CD4-positive, alpha-beta T cell treated with Interleukin-1 beta for 1 hour (primary cell): ENCODE results near the gene UBE2J2.

Experiments used
- DNase-seq, 2 donors: peaks; one replicate each; pipeline ENCODE4 v3.0.0-alpha.2; 2020 to 2022

Gene UBE2J2

DNA sequence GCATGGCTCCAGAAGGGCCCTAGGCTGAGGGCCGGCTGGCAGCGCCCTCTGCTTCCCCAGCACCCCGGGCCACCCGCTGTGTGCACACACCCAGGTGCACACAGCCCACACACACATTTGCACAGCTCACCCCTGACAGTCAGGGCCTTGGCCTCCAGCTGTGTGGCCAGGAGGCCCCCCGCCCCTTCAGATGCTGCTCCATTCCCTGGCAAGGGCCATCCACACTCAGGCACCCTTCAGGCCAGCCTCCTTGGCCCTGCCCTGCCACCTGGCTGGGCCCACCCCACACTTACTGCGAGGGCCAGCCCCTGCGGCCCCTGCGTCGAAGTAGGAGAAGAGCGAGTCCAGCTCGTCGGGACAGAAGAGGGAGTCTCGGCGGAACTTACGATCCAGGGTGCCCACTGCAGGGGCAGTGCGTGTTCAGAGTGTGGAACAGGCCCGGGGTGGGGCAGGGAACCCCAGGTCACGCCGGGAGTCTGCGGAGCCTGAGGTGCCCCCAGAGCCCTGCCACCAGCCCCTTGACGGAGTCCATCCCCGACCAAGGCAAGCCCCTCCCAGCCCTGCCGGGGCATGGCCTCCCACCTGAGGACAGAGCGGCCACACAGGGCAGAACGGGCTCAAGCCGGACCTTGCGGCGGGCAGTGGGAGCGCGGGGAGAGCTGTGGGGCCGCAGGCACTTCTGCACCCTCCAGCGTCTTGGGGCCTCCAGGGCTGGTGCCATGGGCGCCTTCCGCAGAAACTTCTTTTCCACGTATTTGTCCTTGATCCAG is 21.7 kb upstream of the UBE2J2 start:
- no peak for DNase-seq

DNA sequence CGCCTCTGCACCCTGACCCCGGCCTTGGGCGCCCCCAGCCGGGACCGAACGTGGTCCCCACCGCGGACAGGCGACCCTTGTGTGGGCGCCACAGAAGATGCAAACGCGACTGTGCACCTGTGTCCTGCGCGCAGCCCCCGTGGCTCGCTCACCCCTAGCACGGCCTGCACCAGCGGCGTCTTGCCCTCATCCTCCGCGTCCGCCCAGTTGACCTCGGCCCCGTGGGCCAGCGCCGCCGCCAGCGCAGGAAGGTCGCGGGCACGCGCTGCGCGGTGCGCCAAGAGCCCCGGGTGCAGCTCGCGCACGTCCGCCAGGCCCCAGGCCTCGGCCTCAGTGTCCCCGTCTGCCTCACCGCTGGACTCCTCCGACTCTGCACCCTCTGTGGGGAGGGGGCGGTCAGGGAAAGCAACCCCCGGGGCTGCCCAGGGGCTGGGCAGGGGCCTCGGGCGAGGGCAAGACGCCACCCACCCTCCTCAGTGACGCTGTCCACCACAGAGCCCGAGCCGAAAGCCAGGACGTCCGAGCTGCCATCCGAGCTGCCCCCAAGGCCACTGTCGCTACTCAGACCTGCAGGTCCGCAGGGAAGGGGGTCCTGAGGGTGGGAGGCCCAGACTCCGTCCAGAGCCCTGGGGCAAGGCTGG is 20.7 kb upstream of the UBE2J2 start:
- no peak for DNase-seq

DNA sequence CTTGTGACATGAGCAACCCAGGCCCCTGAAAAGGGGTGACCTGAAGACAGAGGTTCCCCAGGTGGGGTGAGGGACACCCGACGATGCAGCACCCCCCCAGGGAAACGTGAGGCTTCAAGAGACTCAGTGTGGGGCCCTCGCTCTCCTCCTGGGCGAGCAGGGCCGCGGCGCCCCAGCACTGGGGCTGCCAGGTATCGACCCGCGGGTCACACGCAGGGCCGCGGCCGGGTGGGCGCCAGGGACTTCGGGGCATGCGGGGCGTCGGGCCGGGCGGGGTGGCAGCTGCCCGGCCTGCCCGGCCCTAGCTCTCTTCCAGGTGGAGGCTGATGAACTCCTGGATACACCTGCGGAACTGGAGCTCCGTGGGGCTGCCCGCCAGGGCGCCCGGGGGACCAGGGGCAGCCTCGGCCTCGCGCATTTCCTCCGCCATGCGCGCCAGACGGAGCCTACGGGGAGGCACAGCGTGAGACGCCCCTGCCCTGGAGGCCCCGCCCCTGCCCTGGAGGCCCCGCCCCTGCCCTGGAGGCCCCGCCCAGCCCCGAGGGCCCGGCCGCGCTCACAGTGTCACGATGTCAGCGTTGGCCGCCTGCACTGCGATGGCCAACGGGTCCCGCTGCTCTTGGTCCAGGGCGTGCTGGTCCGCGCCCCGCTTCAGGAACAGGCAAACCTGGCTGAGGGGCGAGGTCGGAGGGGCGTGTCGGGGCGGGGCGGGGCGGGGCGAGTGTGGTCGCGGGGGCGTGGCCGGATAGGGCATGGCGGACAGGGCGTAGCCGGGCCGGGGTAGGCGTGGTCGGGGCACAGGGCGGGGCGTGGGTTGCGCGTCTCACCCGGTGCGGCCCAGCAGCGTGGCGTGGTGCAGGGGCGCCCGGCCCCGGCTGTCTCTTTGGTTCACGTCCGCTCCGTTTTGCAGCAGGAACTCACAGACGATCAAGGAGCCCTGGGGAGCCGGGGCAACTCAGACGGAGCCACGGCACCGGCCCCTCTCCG is 19.9 kb upstream of the UBE2J2 start:
- no peak for DNase-seq

DNA sequence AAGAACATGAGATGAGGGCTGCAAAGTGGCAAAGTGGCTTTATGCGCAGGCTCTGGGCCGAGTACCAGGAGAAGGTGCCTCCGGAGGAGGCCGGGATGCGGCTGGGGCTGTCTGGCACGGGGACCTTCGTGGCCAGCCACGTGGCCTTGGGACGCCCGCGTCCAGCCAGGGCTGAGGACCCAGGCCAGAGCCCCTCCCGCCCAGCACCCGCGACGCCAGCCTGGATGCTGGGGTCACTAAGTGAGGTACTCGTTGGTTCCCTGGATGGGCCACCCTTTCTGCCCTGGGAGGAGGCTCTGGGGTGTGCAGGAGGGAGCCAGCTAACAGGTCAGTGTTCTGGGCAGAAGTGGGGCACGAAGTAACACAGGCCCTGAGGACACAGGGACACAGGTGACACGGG is 19.2 kb upstream of the UBE2J2 start:
- DNase-seq: no peak

DNA sequence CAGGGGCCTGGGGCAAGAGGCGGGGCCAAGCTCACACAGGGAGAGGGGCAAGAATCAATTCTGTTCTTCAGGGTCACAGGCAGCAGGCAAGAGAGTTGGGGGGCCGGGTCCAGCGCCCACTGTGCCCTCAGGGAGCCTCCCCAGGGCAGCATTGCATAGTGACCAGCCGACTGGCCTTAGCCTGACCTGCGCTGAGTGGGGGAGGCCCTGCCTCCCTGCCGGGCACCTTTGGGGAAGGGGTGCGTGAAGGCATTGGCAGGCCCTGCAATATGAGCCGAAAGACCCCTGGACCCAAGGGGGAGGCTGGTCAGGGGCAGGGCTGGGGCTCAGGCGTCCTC is 18.8 kb upstream of the UBE2J2 start:
- no peak for DNase-seq

DNA sequence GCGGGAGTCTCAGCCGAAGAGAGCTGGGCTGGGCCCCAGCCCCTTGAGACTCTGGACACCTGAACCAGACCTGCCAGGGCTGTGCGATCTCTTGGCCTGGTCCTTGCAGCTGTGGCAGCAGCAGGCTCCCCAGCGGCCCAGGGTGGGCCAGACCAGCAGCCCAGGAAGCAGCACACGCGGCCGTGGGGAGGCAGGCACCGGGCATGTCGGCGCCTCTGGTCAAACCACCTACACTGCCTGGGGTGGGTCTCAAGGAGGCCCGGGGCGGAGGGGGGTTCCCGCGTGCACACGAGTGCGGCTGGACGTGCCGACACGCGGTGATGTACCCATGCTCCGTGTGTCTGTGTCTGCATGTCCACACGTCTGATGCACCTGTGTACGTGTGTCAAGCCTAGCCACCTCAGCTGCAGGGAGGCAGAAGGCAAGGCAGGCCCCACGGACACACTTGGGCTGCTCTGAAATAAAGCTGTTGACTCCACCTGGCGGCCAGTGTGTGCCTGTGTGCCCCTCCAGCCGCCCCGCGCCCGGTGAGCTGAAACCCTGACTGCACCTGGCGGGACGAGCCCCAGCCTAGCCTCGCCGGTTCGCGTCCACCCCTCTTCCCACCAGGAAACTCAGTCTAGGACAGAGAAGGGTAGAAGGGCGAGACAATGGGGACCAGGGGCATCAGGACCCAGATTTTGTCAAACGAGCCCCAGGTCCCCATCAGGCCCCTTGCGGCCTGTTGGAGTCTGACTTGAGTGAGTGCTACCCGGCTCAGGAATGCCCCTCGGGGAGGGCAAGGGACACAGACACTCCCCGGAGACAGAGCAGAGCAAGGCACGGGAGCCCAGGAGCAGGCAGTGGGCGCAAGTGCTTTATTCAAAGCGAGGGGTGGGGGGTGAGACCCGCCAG is 18.1 kb upstream of the UBE2J2 start:
- peak; percentile 61 to 73 for DNase-seq

DNA sequence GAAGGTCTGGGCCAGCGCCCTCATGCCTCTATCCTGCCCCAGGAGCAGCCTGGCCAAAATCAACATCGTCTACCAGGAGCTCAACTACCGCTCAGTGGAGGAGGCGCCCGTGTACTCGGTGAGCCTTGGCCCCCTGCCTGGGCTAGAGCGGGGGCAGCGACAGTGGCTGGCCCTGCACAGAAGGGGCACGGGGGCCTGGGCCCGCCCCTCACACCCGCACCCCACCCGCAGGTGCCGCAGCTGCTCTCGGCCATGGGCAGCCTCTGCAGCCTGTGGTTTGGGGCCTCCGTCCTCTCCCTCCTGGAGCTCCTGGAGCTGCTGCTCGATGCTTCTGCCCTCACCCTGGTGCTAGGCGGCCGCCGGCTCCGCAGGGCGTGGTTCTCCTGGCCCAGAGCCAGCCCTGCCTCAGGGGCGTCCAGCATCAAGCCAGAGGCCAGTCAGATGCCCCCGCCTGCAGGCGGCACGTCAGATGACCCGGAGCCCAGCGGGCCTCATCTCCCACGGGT is 17.4 kb upstream of the UBE2J2 start:
- no peak for DNase-seq

DNA sequence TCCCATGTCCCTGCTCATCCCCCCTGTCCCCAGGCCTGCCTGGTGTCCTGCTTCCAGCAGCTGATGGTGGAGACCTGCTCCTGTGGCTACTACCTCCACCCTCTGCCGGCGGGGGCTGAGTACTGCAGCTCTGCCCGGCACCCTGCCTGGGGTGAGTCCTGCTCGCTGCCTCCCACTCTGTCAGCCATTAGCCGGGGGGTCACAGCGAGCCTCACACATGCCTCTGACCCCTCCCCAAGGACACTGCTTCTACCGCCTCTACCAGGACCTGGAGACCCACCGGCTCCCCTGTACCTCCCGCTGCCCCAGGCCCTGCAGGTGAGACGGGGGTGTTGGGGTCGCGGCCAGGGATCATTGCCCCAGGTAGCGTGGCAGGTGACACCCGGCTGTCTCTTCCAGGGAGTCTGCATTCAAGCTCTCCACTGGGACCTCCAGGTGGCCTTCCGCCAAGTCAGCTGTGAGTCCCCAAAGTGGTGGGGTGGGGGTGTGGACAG is 16.6 kb upstream of the UBE2J2 start:
- peak; percentile 59 to 76 for DNase-seq

DNA sequence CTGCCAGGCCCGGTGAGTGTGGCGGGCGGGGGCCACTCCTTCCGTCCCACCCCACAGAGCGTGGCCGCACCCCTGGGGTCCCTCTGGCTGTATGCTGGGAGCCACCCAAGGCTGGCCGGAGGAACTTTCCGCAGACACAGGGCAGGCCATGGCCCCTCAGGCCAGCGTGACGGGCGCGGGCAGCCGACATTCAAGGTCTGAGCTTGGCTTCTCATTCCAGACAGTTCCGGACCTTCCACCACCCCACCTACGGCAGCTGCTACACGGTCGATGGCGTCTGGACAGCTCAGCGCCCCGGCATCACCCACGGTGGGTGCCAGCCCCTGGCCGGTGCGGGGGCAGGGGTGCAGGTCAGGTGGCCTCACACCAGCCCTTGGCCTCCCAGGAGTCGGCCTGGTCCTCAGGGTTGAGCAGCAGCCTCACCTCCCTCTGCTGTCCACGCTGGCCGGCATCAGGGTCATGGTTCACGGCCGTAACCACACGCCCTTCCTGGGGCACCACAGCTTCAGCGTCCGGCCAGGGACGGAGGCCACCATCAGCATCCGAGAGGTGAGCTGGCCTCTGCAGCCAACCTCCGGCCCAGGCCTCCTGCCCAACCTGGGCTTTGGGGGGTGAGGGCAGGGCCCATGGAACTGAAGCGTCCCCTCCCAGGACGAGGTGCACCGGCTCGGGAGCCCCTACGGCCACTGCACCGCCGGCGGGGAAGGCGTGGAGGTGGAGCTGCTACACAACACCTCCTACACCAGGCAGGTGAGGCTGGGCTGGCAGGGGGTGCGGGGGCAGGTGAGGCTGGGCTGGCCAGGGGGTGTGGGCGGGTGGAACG is 13.8 kb upstream of the UBE2J2 start:
- DNase-seq: no peak

DNA sequence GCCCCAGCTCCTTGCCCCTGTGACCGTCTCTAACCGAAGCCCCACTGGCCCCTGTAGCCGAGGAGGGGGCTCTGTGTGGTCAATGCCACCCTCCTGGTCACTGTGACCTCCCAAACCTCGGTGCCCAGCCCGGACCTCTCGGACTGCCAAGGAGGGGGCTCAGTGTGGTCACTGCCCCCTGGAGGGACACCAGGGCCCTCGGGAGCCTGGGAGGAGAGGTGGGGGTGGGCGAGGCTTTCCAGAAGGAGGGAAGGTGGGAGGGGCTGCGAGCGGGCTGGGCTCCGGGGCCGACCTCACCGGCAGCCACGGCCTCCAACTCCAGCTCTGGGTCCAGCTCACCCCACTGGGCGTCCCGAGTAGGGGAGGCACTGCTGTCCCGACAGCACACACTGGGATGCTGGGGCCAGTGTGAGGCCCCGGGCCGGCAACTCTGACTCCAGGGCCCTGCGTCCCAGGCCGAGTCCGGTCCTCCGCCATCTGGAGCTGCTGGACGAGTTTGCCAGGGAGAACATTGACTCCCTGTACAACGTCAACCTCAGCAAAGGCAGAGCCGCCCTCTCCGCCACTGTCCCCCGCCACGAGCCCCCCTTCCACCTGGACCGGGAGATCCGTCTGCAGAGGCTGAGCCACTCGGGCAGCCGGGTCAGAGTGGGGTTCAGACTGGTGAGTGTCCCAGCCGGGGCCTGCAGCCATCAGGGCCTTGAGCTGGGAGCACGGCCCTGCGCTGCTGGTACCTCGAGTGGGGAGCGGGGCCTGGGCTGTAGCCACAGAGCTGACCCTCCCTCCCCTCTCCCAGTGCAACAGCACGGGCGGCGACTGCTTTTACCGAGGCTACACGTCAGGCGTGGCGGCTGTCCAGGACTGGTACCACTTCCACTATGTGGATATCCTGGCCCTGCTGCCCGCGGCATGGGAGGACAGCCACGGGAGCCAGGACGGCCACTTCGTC is 12.9 kb upstream of the UBE2J2 start:
- DNase-seq: no peak

DNA sequence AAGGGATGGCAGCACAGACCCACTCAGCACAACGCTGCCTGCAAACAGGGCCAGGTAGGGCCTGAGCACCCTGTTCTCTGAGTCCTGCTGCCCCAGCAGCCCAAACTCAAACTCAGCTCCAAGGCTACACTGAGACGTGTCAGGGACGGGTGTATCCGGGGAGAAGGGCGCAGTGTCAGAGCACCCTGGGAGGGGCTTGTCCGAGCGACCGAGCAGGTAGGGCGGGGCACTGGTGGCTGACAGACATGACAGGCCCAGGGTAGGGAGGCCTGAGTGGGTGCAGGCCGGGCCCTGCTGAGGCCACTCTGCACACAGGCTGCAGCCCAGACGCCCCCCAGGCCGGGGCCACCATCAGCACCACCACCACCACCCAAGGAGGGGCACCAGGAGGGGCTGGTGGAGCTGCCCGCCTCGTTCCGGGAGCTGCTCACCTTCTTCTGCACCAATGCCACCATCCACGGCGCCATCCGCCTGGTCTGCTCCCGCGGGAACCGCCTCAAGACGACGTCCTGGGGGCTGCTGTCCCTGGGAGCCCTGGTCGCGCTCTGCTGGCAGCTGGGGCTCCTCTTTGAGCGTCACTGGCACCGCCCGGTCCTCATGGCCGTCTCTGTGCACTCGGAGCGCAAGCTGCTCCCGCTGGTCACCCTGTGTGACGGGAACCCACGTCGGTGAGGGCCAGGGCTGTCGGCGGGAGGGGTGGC is 12.1 kb upstream of the UBE2J2 start:
- no peak for DNase-seq

DNA sequence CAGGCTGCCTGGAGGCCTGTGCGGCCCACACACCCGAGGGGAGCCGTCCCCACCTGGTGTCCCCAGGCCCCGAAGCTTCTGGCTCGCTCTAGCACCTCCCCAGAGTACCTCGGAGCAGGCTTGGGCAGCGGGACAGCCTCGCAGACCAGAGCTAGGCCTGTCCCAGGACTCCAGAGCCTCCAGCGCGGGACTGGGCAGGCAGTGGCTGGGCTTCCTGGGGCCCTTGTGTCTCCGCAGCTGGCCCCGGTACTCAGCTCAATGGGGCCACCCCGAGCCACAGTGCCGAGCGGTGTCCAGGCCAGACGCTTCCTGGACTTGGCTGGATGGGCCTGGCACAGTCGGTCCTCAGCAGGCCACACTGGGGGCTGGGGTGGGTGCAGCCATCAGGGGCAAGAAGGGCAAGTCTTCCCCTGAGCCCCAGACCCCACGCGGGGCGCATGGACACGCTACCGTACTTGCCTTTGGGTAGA is 11.5 kb upstream of the UBE2J2 start:
- DNase-seq: no peak

DNA sequence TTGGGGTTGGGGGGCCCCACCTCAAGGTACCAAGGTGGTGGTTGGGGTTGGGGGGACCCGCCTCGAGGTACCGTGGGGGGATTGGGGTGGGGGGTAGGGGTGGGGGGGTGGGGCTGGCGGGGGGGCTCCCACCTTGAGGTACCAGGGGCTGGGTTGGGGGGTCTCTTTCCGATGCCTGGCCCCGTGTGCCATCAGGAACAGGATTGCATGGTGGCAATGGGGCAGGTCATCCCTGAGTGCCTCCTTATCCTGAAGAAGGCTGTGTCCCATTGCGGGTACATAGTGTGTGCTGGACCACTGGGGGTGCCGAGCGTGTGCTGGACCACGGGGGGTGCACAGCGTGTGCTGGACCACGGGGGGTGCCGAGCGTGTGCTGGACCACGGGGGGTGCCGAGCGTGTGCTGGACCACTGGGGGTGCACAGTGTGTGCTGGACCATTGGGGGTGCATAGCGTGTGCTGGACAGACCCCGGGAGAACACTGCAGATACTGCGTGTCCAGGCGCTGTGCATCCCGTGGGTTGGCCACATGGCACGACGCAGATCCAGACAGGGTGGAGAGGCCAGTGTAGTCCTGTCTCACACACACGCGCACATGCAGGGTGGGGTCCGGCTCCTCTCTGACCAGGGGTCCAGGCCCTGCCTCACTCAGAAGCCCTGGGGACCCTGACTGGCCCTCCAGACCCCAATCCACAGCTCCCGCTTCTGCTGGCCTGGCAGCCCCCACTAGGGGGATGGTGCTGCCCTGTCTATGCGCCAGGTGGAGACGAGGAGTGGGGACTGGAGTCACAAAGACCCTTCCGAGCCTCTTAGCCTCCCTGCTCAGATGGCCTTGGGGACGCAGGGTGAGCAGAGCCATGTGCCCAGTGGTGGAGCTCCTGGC is 10.8 kb upstream of the UBE2J2 start:
- no peak for DNase-seq

DNA sequence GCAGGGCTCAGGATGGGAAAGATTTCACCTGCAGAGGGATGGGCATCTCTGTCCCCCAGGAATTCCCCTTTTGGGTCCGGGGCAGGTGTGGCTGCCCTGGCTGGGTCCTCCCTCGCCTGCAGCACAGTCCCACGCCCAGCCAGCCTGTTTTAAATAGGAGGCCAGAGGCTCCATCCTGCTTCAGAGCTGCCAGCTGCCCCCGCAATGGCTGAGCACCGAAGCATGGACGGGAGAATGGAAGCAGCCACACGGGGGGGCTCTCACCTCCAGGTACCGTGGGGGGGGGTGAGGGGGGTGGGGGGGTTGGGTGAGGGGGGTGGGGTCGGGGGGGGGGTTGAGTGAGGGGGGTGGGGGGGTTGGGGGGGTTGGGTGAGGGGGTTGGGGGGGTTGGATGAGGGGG is 10.2 kb upstream of the UBE2J2 start:
- DNase-seq: no peak

DNA sequence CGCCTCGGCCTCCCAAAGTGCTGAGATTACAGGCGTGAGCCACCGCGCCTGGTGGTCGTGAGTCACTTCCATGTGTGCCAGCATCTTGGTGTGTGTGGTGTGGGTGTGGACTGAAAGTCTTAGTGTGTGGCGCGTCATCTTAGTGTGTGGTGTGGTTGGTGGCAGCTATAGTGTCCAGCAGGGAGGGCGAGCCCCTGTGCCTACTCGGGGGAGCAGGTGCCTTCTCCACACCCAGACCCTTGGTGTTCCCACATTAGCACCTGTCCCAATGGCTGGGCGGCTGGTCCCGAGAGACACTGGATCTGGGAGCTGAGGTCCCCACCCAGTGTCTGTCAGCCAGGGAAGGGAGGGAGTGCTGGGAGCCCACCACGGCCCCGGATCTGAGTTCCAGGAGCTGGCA is 9.3 kb upstream of the UBE2J2 start:
- DNase-seq: no peak

DNA sequence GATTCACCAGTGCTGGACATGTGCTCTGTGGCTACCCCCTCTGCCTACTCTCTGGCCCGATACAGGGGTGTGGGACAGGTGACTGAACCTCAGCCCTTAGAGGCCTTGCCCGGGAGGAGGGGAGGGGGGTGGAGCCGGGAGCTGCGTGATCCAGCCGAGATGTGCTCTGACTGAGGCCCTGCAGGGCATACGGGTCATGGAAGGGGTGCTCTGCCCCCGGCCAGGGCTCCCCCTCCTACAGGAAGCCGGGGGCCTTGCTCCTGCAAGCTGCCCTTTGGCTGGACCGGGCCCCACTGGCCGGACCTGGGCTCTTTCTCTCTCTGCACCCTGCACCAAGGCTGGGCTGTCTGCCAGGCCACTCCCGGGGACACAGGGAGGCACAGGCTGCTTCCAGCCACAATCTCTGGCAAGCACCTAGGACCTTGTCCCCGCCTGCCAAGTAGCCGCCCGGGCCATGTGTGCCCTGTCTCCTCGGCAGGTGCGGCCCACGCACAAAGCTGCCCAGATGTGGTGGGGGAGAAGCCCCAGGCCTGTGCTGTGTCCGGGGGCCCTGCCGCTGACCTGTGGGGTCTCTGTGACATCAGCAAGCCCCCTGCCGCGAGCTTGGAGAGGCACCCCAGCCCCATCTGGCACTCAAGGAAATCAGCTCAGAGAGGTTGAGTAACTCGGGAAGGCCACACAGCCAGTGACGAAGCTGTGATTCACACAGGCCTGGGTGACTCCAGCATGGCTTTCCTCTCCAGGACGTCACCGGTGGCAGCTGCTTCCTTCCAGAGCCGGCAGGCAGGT is 8.1 kb upstream of the UBE2J2 start:
- no peak for DNase-seq

DNA sequence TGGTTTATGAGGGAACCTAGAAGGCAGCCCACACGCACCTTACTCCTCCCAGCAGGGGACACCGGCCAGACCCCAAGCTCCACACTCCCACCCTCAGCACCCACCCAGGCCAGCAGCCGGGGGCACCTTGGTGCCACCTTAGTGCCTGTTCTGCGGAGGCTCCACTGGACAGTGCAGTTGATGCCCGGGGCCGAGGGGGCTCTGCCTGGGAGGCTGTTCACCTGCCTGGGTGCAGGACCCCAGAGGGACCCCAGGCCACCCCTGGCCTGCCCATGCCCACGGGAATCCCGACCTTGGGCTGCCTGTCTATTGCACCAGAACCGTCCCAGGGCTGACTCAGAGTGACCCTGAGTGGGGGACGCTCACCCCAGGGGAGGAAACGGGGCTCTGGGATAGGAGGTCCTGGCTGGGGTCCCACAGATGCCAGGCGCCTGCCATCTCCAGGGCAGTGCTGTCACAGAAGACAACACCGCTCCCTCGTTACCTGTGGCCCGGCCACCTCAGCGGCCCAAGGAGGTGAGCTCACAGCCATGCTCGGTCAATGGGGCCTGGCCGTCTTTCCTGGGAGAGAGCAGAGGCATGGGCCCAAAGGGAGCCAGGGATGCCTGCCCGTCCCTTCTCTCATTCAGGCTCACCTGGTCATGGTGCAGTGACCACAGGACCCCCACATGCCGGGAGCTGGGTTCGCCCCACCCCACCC is 7.3 kb upstream of the UBE2J2 start:
- no peak for DNase-seq
